ENCODE measurements around the gene ZFAND3. TPM values are rescaled to one million over a fixed set of nuclear protein-coding genes. Genes with fewer than 3 reads are reported as not detected.

Gene ZFAND3
- total RNA-seq, 1 experiment from 2014 or later, result 34.7 TPM

DNA sequence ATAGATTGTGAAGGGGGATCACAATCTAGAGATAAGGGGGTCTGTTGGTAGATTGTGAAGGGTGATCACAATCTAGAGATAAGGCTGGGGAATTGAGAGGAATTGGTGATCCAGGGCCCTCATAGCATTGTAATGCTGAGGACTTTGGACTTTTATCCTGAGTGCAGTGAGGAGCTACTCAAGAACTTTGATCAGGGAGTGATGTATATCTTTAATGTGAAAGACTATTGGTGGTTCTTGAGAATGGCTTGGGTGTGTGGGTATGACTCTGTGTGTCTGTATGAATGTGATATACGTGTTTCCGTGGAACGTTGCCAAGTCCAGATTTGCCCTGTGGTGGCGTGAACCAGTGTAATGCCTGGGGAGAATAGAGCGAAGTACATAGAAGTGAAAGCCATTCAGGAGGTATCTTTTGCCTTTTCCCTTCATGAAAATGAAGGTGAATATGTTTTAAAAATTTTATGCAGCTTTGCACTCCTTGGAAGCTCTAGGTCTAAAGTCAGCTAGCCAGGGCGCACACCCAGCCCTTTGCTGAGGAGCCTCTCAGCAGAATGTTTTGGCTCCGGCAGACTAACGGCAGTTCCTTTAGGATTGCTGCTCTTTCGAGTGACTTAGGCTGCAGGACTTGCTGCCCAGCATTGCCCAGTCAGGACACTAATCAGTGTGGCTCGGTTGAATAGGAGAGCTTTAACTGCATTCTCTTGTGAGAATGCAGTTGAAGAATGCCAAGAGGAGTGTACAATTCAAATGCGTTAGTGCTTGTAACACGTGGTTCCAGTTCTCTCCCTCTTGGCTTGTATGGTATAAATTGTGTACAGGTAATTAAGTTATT, 3.5 kb downstream of the ZFAND3 start:
- in situ Hi-C loops (cut with HindIII; ENCODE audit: low sequenced_read_pairs), result no loop called here
- DNase-seq (ENCODE audit: low spot score), result peak; percentile 54

DNA sequence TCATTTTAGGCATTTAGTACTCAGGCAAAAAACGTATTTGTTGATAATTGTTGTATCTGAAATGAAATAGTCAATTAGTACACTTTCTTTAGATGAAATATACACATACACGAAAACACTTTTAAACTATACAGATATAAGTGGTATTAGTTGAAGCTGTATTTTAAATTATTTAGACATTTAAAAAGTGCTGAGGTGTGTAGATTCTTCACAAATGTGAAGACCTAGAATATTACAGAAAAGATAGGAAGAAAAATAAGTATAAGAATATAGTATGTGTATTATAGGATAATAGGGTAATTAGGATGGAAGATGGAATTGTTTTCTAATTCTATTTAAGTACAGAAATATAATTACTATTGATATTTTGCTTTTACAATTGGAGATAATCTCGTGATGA, 4.6 kb downstream of the ZFAND3 start:
- in situ Hi-C loops (cut with HindIII; ENCODE audit: low sequenced_read_pairs), result no loop called here
- DNase-seq (ENCODE audit: low spot score), result no peak

DNA sequence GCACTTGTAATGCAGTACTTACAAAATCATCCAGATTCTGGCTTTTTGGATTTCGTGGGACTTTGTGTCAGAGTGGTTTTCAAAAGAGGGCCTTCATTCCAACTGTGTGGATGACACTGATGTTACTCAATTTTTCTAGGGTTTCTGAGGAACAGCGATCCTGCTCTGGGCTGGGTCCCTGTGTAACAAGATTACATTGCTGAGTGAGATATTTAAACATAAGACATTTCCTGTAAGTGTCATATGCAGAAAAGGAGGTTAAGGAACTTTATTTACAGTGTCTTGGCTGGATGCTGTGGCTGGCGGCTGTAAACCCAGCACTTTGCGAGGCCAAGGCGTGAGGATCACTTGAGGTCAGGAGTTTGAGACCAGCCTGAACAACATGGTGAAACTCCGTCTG, 6.7 kb downstream of the ZFAND3 start:
- in situ Hi-C loops (cut with HindIII; ENCODE audit: low sequenced_read_pairs), result no loop called here
- no peak for DNase-seq (ENCODE audit: low spot score)

DNA sequence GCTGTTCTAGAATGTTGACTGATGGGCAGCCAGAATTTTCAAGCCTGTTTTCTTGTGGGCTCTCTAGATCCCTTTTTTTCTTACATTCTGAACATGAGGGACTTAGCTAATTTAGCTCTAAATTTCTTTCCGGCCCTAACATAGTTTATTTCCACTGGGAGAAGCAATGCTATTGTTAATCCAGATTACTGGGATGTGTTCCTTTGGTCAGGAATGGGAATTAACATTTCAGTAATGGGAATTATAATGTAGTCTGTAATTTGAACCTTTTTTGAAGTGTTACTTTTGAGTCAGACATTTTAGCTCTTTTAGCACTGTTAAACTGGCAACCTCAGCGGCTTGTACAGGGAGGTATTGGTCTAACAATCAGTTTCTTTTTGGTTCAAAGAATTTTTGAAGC, 7.5 kb downstream of the ZFAND3 start:
- DNase-seq (ENCODE audit: low spot score), result no peak
- in situ Hi-C loops (cut with HindIII; ENCODE audit: low sequenced_read_pairs), result no loop called here

DNA sequence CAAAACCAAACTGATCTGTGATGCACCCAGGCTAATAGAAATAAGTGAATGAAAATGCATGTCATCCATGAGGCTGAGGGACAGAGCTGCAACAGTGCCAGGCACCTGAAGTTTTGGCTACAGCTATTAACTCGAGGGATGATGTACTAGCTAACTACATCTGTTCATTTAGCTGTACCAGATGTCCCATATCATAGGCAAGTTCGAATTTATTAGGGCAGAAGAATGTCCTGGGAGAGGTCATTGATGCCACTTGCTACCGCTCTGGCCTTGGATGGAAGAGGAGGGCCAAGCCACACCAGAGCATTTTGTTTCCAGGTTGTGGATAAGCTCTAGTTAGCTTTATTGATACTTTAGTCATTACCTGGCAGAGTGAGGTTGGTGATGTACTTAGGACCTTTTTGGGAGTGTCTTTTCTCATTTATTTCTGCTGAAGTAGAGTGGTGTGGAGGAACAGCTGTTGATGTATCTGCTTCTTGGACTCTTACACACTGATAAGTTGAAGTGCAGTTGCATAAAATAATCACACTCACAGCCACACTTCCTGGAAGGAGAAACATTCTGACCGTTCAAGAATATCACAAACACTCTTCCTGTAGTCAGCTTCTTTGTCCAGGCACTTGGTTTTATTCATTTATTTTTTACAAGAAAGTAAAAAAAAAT, 8.2 kb downstream of the ZFAND3 start:
- no peak for DNase-seq (ENCODE audit: low spot score)
- in situ Hi-C loops (cut with HindIII; ENCODE audit: low sequenced_read_pairs), result no loop called here

DNA sequence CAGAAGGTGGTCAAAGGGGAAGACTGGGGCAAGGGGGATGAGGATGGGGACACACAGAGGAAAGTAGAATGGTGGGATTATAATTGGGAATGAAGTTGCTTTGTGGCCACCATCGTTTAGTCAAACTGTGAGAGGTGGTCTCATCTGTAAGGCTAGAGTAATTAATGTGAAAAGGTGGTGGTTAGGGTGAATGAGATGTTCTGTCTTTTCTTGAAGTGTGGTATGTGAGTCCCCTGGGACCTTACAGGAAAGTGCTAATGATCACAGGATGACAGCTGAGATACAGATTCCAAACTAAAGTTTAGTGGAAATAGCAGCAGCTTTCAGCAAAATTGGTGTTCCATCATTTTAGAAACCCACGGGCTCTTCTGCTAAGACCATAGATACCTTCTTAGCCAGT, 10.7 kb downstream of the ZFAND3 start:
- DNase-seq (ENCODE audit: low spot score), result no peak
- in situ Hi-C loops (cut with HindIII; ENCODE audit: low sequenced_read_pairs), result no loop called here

DNA sequence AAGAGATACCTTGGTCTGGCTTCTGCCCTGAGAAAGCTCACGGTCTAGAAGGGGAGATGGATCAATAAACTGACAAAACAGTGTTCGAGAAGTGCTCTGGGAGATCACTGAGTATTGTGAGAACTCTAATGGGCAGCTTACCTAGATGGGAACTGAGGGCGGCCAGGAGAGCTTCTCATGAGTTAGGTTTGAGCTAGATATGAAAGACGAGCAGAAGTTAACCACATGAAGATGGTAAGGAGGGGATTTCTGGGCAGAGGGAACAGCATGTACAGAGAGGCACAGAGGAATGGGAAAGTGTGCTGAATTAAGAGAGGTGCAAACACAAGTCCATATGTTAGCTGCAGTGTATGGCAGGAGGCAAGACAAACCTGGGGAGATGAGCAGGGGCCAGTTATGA, 11.9 kb downstream of the ZFAND3 start:
- in situ Hi-C loops (cut with HindIII; ENCODE audit: low sequenced_read_pairs), result no loop called here
- no peak for DNase-seq (ENCODE audit: low spot score)

DNA sequence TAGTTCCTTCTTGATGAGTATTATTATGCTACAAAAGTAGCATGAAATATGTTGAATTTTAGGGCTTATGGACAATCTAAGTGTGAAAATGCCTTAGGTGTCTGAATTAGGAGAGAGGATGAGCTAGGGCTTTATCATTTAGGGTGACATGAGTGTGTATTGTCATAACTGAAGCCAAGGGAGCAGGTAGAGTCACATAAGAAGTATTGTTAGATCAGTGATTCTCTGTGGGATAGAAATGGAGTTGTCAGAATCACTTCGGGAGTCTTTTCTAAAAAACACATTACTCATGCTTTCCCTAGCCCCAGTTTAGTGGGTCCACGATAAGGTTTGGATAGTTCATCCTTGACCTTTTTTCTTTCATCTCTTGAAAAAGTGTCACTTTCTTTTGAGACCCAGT, 16.4 kb downstream of the ZFAND3 start:
- no peak for DNase-seq (ENCODE audit: low spot score)
- in situ Hi-C loops (cut with HindIII; ENCODE audit: low sequenced_read_pairs), result no loop called here

DNA sequence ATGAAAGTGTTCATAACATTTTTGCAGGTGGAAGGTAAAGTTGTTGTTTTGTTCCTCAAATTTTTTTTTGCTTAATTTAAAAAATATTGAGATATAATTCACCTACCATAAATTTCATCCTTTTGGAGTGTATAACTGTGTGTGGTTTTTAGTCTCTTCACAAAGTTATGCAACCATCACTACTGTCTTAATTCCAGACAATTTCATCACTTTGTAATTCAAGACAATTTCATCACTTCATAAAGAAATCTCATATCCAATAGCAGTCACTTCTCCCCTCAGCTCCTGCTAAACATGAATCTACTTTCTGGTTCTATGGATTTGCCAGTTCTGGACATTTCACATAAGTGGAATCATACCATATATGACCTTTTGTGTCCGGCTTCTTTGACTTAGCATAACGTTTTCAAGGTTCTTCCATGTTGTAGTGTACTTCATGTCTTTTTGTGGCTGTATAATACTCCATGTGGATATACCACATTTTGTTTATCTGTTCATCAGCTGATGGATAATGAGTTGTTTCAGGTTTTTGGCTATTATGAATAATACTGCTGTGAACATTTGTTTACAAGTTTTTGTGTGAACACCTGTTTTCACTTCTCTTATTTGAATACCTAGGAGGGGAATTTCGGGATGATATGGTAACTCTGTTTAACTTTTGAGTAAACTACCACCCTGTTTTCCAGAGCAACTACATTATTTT, 18.8 kb downstream of the ZFAND3 start:
- in situ Hi-C loops (cut with HindIII; ENCODE audit: low sequenced_read_pairs), result no loop called here

DNA sequence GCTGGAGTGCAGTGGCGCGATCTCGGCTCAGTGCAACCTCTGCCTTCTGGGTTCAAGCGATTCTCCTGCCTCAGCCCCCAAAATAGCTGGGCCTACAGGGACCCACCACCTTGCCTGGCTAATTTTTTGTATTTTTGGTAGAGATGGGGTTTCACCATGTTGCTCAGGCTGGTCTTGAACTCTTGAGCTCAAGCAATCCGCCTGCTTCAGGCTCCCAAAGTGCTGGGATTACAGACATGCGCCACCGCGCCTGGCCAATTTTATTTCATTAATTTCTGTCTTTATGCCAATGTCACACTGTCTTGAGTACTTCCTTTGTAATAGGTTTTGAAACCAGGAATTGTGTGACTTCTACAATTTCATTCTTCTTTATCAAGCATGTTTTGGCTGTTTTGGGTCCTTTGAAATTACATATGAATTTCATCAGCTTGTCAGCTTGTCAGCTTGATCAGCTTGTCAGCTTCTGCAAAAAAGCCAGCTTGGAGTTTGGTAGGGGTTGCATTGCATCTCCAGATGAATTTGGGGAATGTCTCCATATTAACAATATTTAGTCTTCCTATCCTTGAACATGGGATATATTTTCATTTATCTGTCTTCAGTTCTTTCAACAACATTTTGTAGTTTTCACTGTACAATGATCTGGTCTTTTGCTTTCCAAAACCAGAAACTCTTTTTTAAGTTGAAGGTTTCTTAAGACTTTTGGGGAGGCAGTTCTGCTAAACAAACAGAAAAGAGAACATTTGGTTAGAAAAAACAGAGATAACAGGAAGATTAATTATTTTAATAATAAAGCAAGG, 20.8 kb downstream of the ZFAND3 start:
- in situ Hi-C loops (cut with HindIII; ENCODE audit: low sequenced_read_pairs), result no loop called here
- no peak for DNase-seq (ENCODE audit: low spot score)

More for the DNA sequence above, 18.8 kb downstream of the ZFAND3 start:
- DNase-seq (ENCODE audit: low spot score), result no peak

DNA sequence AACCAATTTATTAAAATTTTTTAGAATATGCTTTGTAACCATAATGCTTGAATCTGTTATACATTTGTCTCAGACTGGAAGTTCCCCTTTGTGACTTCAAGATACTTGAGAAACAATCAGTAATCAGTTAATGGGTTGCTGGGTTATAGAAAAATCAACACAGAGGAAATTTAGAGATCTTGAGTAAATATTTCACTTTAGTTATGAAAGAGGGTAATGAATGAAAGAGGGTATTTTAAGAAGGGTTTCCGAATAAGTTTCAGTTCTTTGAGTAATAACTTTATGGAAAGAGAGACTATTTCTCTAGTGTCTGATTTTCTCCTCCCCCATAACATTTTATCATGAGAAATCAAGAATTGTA, 21.4 kb downstream of the ZFAND3 start:
- DNase-seq (ENCODE audit: low spot score), result no peak
- in situ Hi-C loops (cut with HindIII; ENCODE audit: low sequenced_read_pairs), result no loop called here

DNA sequence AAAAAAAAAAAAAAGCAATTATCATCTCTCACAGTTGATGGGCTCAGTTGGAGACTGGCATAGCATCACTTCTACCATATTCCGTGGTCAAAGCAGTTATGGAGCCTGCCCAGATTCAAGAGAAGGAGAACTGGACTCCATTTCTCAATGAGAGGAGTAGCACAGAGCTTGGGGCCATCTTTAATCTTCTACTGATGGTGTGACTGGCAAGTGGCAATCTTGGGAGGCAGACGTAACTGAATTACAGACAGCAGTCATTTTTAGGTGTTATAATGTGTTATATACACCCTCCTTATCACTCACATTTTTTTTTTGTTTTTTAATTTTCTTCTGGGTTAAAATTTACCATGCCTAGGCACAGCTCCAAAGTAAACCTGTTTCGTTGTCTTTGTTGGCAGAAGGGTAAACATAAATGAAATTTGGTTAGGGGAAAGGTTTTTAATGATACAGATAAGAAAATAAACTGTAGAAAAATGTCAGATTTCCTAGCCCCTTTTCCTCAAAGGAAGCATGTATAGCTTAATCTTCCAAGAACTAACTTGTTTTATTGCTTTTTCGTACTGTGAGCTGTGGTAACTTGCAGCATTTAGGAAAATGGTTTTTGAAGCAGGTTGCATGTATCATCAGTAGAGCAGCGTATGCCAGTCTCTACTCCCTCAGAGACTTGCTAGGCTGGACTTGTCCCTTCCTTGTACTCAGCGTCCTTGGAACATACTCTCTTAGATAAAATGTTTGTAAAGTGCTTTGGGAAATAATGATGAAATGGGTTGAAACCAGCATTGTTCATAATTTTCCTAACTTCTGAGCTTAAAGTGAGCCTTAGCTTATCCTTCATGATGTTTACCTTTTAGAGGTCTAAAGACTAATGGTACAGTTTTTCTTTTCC, 25.7 kb downstream of the ZFAND3 start:
- no peak for DNase-seq (ENCODE audit: low spot score)
- in situ Hi-C loops (cut with HindIII; ENCODE audit: low sequenced_read_pairs), result no loop called here

DNA sequence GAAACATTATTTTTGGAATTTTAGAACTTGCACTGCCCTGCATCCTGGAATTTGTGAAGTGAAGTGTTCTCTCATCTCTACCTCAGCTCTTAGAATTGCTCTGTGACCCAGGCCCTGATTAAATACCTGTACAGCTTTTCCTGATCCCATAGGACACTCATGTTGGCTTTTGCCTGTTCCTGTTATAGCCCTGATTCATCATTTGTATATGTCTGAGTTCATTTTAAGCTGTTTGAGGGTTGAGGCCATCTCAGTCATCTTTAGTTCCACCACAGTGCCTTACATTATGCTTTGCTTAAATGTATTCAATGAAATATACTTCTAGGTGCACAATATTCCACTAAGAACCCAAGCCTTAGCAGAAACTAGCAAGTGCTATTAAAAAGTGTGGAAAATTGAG, 26.4 kb downstream of the ZFAND3 start:
- in situ Hi-C loops (cut with HindIII; ENCODE audit: low sequenced_read_pairs), result no loop called here
- DNase-seq (ENCODE audit: low spot score), result no peak

DNA sequence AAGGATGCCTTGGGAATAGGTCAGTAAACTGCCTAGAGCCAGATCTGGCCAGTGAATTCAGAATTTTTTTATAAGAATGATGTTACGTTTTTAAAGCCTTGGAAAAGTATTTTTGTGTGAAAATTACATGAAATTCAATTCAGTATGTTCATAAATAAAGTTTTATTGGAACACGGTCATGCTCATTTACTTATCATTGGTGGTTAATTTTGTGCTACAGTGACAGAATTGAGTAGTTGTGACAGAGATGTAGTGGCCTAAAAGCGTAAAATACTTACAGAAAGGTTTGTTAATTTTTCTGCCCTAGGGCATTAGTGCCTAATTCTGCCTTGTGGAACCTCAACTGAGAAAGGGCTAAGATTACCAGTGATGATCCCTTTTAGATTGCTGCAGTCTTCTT, 28.2 kb downstream of the ZFAND3 start:
- in situ Hi-C loops (cut with HindIII; ENCODE audit: low sequenced_read_pairs), result no loop called here
- DNase-seq (ENCODE audit: low spot score), result no peak

DNA sequence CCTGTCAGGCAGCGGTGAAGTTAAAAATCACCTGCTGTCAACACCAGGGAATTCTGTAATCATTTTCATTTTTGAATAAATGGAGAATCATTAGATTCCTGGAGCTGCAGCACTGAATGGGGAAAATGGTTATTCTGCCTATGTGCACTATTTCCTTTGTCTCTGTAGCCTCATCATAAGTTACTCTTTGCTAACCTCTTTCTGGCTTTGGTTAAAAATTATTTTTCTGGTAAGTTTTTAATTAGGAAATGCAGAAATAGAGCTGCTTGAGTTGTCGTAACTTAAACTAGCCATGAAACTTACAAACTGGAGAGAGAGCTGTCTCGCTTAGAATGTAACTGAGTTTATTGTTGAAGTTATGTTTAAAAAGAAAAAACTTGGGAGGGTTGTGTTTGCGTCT, 28.8 kb downstream of the ZFAND3 start:
- in situ Hi-C loops (cut with HindIII; ENCODE audit: low sequenced_read_pairs), result no loop called here
- no peak for DNase-seq (ENCODE audit: low spot score)

DNA sequence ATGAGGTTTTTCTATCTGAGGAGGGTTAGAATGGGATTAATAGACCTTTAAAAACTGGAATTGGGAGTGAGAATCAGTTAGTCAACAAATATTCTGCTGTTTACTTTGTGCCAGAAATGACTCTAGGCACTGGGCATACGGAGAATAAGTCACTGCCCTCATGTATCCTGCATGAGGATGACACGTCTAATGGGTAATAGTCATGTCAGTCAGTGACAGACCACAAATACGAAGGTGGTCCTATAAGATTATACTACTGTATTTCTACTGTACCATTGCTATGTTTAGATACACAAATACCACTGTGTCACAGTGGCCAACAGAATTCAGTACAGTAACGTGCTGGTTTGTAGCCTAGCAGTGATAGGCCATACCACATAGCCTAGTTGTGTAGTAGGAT, 30.7 kb downstream of the ZFAND3 start:
- DNase-seq (ENCODE audit: low spot score), result no peak
- in situ Hi-C loops (cut with HindIII; ENCODE audit: low sequenced_read_pairs), result no loop called here

DNA sequence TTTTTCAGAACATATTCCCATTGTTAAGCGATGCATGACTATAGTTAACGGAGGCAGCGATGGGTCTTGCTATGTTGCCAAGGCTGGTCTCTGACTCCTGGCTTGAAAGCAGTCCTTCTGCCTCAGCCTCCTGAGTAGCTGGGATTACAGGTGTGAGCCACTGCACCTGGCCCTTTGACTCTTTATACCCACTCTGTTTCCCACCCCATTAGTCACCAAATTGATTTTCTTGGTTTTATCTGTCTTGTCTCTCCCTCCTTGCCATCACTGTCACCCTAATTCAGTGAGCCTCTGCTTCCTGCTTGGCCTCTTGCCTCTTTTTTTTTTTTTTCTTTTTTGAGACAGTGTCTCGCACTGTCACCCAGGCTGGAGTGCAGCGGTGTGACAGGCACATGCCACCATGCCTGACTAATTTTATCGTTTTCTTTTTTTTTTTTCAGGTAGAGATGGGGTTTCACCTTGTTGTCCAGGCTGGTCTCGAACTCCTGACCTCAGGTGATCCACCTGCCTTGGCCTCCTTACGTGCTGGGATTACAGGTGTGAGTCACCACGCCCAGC, 31.3 kb downstream of the ZFAND3 start:
- in situ Hi-C loops (cut with HindIII; ENCODE audit: low sequenced_read_pairs), result no loop called here
- no peak for DNase-seq (ENCODE audit: low spot score)

DNA sequence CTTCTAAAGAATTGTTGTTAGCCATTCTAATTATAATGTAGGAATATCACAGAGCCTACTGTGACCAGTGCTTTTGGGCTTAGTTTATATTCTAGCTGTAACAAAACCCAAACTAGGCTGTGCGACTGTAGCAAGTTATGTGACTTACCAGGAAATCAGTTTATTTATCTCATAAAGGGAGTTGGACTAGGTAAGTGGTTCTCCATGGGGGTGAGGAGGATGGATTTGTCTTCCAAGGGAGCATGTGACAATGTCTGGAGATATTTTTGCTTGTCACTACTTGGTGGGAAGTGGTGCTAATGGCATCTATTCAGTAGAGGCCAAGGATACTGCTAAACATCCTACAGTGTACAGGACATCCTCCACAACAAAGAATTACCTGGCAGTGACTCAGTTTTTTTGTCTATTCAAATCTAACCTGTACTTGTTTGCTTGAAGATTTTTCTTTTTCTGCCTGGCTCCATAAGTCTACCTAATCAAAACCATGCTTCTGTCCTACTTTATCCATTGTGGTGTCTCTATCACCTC, 32.5 kb downstream of the ZFAND3 start:
- in situ Hi-C loops (cut with HindIII; ENCODE audit: low sequenced_read_pairs), result no loop called here
- DNase-seq (ENCODE audit: low spot score), result no peak

All from G401 (cell line).